Esophagus squamous epithelium (tissue), 5 donors: ENCODE measurements around the gene SLC35A2. TPM values are rescaled to one million over a fixed set of nuclear protein-coding genes. Genes with fewer than 3 reads are reported as not detected.

Experiments
- DNase-seq: peaks from one replicate; lab custom pipeline; 2025; lab: John Stamatoyannopoulos, UW
- H3K27ac ChIP-seq, 4 donors: fragments of 200-600 bp; sonication (generic); one replicate each; pipeline ENCODE4 v1.5.1; 2016 to 2019; ENCODE audit warnings: mild to moderate bottlenecking in 1 of 4
- H3K27me3 ChIP-seq, 4 donors: fragments of 200-600 bp; sonication (generic); 1 replicate in 3 of 4; 2 replicates in 1 of 4; pipeline versions ENCODE4 v1.5.1 to v1.6.0; 2017 to 2021; ENCODE audit warnings: antibody characterized with exemption in 1 of 4
- H3K36me3 ChIP-seq, 3 donors: fragments of 200-600 bp; sonication (generic); one replicate each; pipeline ENCODE4 v1.5.1; 2016 to 2019
- H3K4me1 ChIP-seq, 3 donors: fragments of 200-600 bp; sonication (generic); one replicate each; pipeline ENCODE4 v1.5.1; 2017 to 2019
- H3K4me3 ChIP-seq, 4 donors: fragments of 200-600 bp; sonication (generic); 1 replicate in 3 of 4; 2 replicates in 1 of 4; pipeline ENCODE4 v1.5.1; 2016 to 2019; ENCODE audit warnings: mild to moderate bottlenecking in 2 of 4, moderate library complexity in 1 of 4
- H3K9me3 ChIP-seq, 3 donors: fragments of 200-600 bp; sonication (generic); one replicate each; pipeline ENCODE4 v1.5.1; 2016 to 2019
- CTCF ChIP-seq, 6 experiments: fragments of 450-650 bp in 4 of 6; fragments of 200-600 bp in 2 of 6; sonication (generic) in 2 of 6; IDR thresholded peaks; one replicate each; pipeline ENCODE4 v1.5.1; 2016 to 2019; ENCODE audit warnings: antibody characterized with exemption in 6 of 6, mild to moderate bottlenecking in 4 of 6, moderate library complexity in 4 of 6
- POLR2A ChIP-seq, 4 donors: fragments of 450-650 bp; IDR thresholded peaks; one replicate each; pipeline ENCODE4 v1.6.1; 2017; ENCODE audit warnings: antibody characterized with exemption in 4 of 4, mild to moderate bottlenecking in 4 of 4, moderate library complexity in 3 of 4
- WGBS, 2 donors: methylation state at CpG; one replicate each; pipeline ENCODE4 v1.1.5; 2018; 5-methylcytosine and 5-hydroxymethylcytosine counted together
- intact Hi-C: fragments of 100-400 bp; cut with DNase I; formaldehyde crosslinking; loops from one replicate; pipeline ENCODE4 v1.15.0; 2022
- total RNA-seq, 4 donors: library from RNA; depleted of rRNA; stranded (reverse); fragments of >200 nt; gene quantifications; one replicate each; pipeline ENCODE4 v1.1.0, GENCODE V29; 2016
- donor health status: DM: yes; HTN: yes; CAD: no.

Gene SLC35A2
- 10 to 100 TPM; 13.7 to 28.9 (median 21.0) TPM for total RNA-seq

- peaks cover 0 to 28% (median 0%) of the 10 kb centered on the region in 3 donors for H3K4me1 ChIP-seq
- 0 to 33% methylated on average over 5 to 32 of the region's 60 CpGs for WGBS, 2 donors
- no peaks in the 10 kb centered on the region for H3K27me3 ChIP-seq
- TF ChIP-seq POLR2A (IDR thresholded peaks at IDR 0.05) (peak in 3 of 4 donors; percentile 8 to 68 (median 52)), CTCF (IDR thresholded peaks at IDR 0.05) (no peak)
- H3K4me3 ChIP-seq = peak within 1 kb of the TSS; percentile 51 to 71 (median 66)
- intact Hi-C loops = no loop called here
- H3K27ac ChIP-seq = peak within 1 kb of the TSS; percentile 82 to 93 (median 88)
- H3K36me3 ChIP-seq = peaks cover 0 to 49% (median 0%) of the 10 kb centered on the region in 3 donors
- DNase-seq = peak; percentile 16
- H3K9me3 ChIP-seq = no peaks in the 10 kb centered on the region
Observed at GRCh38 chrX:48911412-48912182, at the start of gene SLC35A2. SLC35A2 (minus strand) TSS chrX:48911646; CDS start chrX:48911636, 10 bp downstream.

GRCh38 chrX:48960291-48960690 lies 48.8 kb upstream of the SLC35A2 start:
- intact Hi-C loops = no loop called here
- TF ChIP-seq POLR2A (IDR thresholded peaks at IDR 0.05) (no peak), CTCF (IDR thresholded peaks at IDR 0.05) (no peak)
- Histone ChIP-seq H3K4me3 (no peak overlapping the region), H3K27me3 (no peaks in the 10 kb centered on the region), H3K27ac (peak overlapping the region in 1 of 4 donors; percentile 96), H3K36me3 (peaks cover 0 to 7% (median 0%) of the 10 kb centered on the region in 3 donors), H3K9me3 (no peaks in the 10 kb centered on the region), H3K4me1 (peaks cover 5 to 26% (median 10%) of the 10 kb centered on the region in 3 donors)
- 81 to 100% methylated on average over 2 of the region's 2 CpGs for WGBS, 2 donors
- DNase-seq = no peak

DNA sequence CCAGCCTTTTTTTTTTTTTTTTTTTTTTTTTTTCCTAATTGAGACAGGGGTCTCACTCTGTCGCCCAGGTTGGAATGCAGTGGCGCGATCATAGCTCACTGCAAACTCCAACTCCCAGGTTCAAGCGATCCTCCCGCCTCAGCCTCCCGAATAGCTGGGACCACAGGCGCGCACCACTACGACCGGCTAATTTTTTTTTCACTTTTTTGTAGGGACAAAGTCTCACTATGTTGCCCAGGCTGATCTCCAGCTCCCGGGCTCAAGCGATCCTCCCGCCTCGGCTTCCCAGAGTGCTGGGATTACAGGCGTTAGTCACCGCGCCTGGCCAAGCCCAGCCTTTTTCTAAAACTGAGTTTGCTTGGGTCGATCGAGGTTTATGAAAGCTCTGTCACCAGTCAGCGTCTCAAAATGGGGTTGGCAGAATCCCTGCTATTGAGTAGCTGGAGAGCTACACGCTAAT lies 47.2 kb upstream of the SLC35A2 start:
- H3K4me3 ChIP-seq = peak overlapping the region; percentile 25 to 80 (median 62)
- no peaks in the 10 kb centered on the region for H3K27me3 ChIP-seq
- TF ChIP-seq CTCF (IDR thresholded peaks at IDR 0.05) = no peak
- TF ChIP-seq POLR2A (IDR thresholded peaks at IDR 0.05) = no peak
- H3K27ac ChIP-seq = peak overlapping the region; percentile 90 to 96 (median 94)
- no peaks in the 10 kb centered on the region for H3K9me3 ChIP-seq
- no peak for DNase-seq
- intact Hi-C loops = no loop called here
- 1 to 44% methylated on average over 19 to 21 of the region's 21 CpGs for WGBS, 2 donors
- H3K36me3 ChIP-seq = peaks cover 0 to 22% (median 0%) of the 10 kb centered on the region in 3 donors
- peaks cover 5 to 43% (median 23%) of the 10 kb centered on the region in 3 donors for H3K4me1 ChIP-seq

GRCh38 chrX:48957827-48958634 lies 46.6 kb upstream of the SLC35A2 start:
- Histone ChIP-seq H3K27me3 (no peaks in the 10 kb centered on the region), H3K9me3 (no peaks in the 10 kb centered on the region), H3K4me3 (peak overlapping the region; percentile 52 to 80 (median 64)), H3K4me1 (peaks cover 5 to 49% (median 26%) of the 10 kb centered on the region in 3 donors), H3K36me3 (peaks cover 0 to 22% (median 0%) of the 10 kb centered on the region in 3 donors), H3K27ac (peak overlapping the region; percentile 91 to 96 (median 96))
- intact Hi-C loops = no loop called here
- no peak for TF ChIP-seq CTCF (IDR thresholded peaks at IDR 0.05)
- TF ChIP-seq POLR2A (IDR thresholded peaks at IDR 0.05) = peak in 3 of 4 donors; percentile 12 to 71 (median 39)
- WGBS, 2 donors = 1 to 54% methylated on average over 11 to 29 of the region's 66 CpGs
- DNase-seq = peak; percentile 75
